K562 (cell line): ENCODE measurements around the gene AANAT. TPM values are rescaled to one million over a fixed set of nuclear protein-coding genes. Genes with fewer than 3 reads are reported as not detected.

Experiments
- FIP1L1 ChIP-seq: fragments of 200-400 bp; formaldehyde crosslinking; IDR thresholded peaks from 2 replicates; pipeline ENCODE4 v1.6.1; 2018; ENCODE audit warnings: mild to moderate bottlenecking, low read depth, low read length; ENCODE audit not compliant: poor library complexity, severe bottlenecking
- FOXK2 ChIP-seq, 2 experiments: fragments of 450-650 bp; IDR thresholded peaks in 1 of 2; conservative IDR thresholded peaks in 1 of 2; 2 replicates each; pipeline ENCODE4 v1.6.1; 2016; ENCODE audit warnings: low read depth in 2 of 2, mild to moderate bottlenecking in 1 of 2
- GABPA ChIP-seq: fragments of 200-800 bp; sonication (Bioruptor generic); conservative IDR thresholded peaks from 2 replicates; pipeline ENCODE4 v1.6.1; 2016; ENCODE audit warnings: low read depth, missing genetic modification characterization, missing compliant biosample characterization
- HMGN3 ChIP-seq: IDR thresholded peaks from 2 replicates; pipeline ENCODE4 v1.6.1; 2011; ENCODE audit warnings: borderline replicate concordance, low read depth, mild to moderate bottlenecking, mixed read lengths, low read length; ENCODE audit not compliant: insufficient read length; ENCODE audit errors: extremely low read depth
- LARP7 ChIP-seq: fragments of 450-650 bp; IDR thresholded peaks from 2 replicates; pipeline ENCODE4 v1.6.1; 2016
- NUFIP1 ChIP-seq: fragments of 450-650 bp; IDR thresholded peaks from 2 replicates; pipeline ENCODE4 v1.6.1; 2018; ENCODE audit not compliant: partially characterized antibody
- PCBP1 ChIP-seq: fragments of 200-400 bp; formaldehyde crosslinking; IDR thresholded peaks from 2 replicates; pipeline ENCODE4 v1.6.1; 2018; ENCODE audit warnings: mild to moderate bottlenecking, low read depth, low read length; ENCODE audit not compliant: poor library complexity, severe bottlenecking
- POLR2A ChIP-seq: fragments of 450-650 bp; conservative IDR thresholded peaks from 2 replicates; pipeline ENCODE4 v1.6.1; 2016
- RBM15 ChIP-seq: fragments of 200-400 bp; formaldehyde crosslinking; IDR thresholded peaks from 2 replicates; pipeline ENCODE4 v1.6.1; 2018; ENCODE audit warnings: mild to moderate bottlenecking, low read length, moderate library complexity; ENCODE audit not compliant: insufficient read depth
- SAFB2 ChIP-seq: fragments of 200-400 bp; formaldehyde crosslinking; IDR thresholded peaks from 2 replicates; pipeline ENCODE4 v1.6.1; 2018; ENCODE audit warnings: borderline replicate concordance, low read length, low read depth, moderate library complexity; ENCODE audit not compliant: severe bottlenecking
- TBP ChIP-seq: optimal IDR thresholded peaks from 2 replicates; pipeline ENCODE3; 2011; ENCODE audit warnings: low read depth, low read length, improper control_type of control experiment
- TCF7L2 ChIP-seq: fragments of 150-350 bp; IDR thresholded peaks from 2 replicates; pipeline ENCODE4 v1.6.1; 2016; ENCODE audit warnings: low read depth, mild to moderate bottlenecking, low read length, moderate library complexity
- YBX1 ChIP-seq: fragments of 450-650 bp; IDR thresholded peaks from 2 replicates; pipeline ENCODE4 v1.7.1; 2016; ENCODE audit warnings: mild to moderate bottlenecking
- ZC3H4 ChIP-seq: sonication (generic); formaldehyde crosslinking; IDR thresholded peaks from 2 replicates; pipeline ENCODE4 v1.9.0; 2021; ENCODE audit warnings: missing genetic modification reagents, borderline replicate concordance
- ZC3H8 ChIP-seq: fragments of 450-650 bp; IDR thresholded peaks from 2 replicates; pipeline ENCODE4 v1.6.1; 2017
- polyA plus RNA-seq, 8 experiments: library from polyadenylated mRNA; depleted of rRNA in 4 of 8; stranded (reverse) in 5 of 8; unstranded in 3 of 8; fragments of >200 nt; fragmentation: Nextera tagmentation in 2 of 8; fragmentation: Illumina TruSeq in 1 of 8; extraction: Ambion mirVana in 2 of 8; extraction: Trizol in 1 of 8; gene quantifications; 2 replicates each; pipeline versions ENCODE4 v1.2.1 to v1.2.3, GENCODE V29; 2011 to 2014; ENCODE audit warnings: inconsistent platforms in 1 of 8, missing spikeins in 1 of 8
- total RNA-seq, 7 experiments: library from RNA; depleted of rRNA in 6 of 7; stranded (reverse); fragments of >200 nt in 6 of 7; fragmentation: Illumina TruSeq in 2 of 7; extraction: Trizol in 2 of 7; gene quantifications; 2 replicates each; pipeline versions ENCODE4 v1.2.1 to v1.2.3, GENCODE V29; 2011 to 2021; ENCODE audit warnings: low replicate concordance in 1 of 7
- TF ChIP-seq, protein P1 (sequence below), 2 experiments: fragments of 450-650 bp; formaldehyde crosslinking in 1 of 2; IDR thresholded peaks; 2 replicates each; pipeline versions ENCODE4 v1.4.0 to v1.6.1; 2014 to 2020; ENCODE audit warnings: mild to moderate bottlenecking in 2 of 2, borderline replicate concordance in 1 of 2, low read depth in 1 of 2
- TF ChIP-seq, protein P2 (sequence below): sonication (generic); formaldehyde crosslinking; IDR thresholded peaks from 2 replicates; pipeline ENCODE4 v1.8.0; 2022; ENCODE audit warnings: missing genetic modification reagents, mild to moderate bottlenecking, moderate library complexity, borderline replicate concordance
- TF ChIP-seq, protein P3 (sequence below): sonication (generic); formaldehyde crosslinking; IDR thresholded peaks from 2 replicates; pipeline ENCODE4 v1.8.1; 2022; ENCODE audit warnings: missing genetic modification reagents

The AANAT gene
- total and polyA plus RNA-seq, 9 of the 15 experiments (the other 6 are each of a cell fraction or from before 2014, with no cell fraction given) = not detected

DNA sequence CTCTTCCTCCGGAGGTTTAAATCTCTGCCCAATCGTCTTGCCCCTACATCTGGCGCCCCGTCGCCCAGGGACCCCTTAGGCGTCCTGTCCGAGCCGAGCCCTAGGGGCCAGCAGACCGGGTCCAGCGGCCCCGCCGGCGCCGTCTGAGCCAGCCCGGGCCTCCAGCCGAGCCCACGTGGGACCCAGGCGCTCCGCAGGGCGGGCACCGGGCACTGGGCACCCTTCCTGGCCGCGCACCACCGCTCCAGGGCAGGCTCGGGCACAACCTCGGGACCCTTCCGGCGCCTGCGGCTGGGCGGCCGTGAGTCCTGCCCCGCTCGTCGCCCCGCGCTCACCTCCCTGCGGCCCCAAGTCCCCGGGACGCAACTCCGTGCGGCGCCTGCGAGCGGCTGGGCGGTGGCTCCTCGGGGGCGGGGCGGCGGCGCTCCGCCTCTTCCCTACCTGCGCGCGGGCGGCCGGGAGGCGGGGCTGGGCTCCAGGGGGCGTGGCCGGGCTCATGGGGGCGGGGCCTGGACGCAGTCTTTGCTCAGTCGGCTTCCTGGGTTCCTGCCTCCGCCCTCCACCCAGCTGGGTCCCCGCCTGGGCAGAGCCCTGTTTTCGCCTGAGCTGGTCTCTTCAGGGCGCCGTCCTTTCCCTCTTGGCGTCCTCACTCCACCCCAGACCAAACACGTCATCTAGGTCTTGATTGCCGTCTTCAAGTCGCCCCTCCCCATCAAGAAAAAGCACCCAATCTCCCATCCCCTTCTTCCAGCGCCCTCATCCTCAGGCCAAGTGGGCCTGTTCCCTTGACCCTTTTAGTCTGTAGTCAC, 33.8 kb downstream of the AANAT start, which contains the start of gene RHBDF2 (continued):
- TF ChIP-seq ZC3H8 = no peak
- no peak for TF ChIP-seq LARP7
- TF ChIP-seq, protein P1, sequence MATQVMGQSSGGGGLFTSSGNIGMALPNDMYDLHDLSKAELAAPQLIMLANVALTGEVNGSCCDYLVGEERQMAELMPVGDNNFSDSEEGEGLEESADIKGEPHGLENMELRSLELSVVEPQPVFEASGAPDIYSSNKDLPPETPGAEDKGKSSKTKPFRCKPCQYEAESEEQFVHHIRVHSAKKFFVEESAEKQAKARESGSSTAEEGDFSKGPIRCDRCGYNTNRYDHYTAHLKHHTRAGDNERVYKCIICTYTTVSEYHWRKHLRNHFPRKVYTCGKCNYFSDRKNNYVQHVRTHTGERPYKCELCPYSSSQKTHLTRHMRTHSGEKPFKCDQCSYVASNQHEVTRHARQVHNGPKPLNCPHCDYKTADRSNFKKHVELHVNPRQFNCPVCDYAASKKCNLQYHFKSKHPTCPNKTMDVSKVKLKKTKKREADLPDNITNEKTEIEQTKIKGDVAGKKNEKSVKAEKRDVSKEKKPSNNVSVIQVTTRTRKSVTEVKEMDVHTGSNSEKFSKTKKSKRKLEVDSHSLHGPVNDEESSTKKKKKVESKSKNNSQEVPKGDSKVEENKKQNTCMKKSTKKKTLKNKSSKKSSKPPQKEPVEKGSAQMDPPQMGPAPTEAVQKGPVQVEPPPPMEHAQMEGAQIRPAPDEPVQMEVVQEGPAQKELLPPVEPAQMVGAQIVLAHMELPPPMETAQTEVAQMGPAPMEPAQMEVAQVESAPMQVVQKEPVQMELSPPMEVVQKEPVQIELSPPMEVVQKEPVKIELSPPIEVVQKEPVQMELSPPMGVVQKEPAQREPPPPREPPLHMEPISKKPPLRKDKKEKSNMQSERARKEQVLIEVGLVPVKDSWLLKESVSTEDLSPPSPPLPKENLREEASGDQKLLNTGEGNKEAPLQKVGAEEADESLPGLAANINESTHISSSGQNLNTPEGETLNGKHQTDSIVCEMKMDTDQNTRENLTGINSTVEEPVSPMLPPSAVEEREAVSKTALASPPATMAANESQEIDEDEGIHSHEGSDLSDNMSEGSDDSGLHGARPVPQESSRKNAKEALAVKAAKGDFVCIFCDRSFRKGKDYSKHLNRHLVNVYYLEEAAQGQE (IDR thresholded peaks at IDR 0.05; ENCODE audit: borderline replicate concordance) = no peak
- TF ChIP-seq, protein P1 (CRISPR knock-in tag; IDR thresholded peaks at IDR 0.05; ENCODE audit: low read depth) = no peak
- TF ChIP-seq RBM15 = no peak
- TF ChIP-seq YBX1 = no peak
- no peak for TF ChIP-seq FOXK2 (conservative IDR thresholded peaks at IDR 0.05 in 1 of 2, IDR thresholded peaks at IDR 0.05 in 1 of 2; ENCODE audit: low read depth in 2 of 2)
- no peak for TF ChIP-seq GABPA
- no peak for TF ChIP-seq SAFB2
- TF ChIP-seq ZC3H4 (CRISPR knock-in tag) = 0 out of 2 replicates have a peak, but pooled peaks have one; percentile 29
- TF ChIP-seq, protein P2, sequence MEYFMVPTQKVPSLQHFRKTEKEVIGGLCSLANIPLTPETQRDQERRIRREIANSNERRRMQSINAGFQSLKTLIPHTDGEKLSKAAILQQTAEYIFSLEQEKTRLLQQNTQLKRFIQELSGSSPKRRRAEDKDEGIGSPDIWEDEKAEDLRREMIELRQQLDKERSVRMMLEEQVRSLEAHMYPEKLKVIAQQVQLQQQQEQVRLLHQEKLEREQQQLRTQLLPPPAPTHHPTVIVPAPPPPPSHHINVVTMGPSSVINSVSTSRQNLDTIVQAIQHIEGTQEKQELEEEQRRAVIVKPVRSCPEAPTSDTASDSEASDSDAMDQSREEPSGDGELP (CRISPR knock-in tag) = peak; percentile 84
- TF ChIP-seq FIP1L1 = peak; percentile 36
- no peak for TF ChIP-seq PCBP1
- peak; percentile 75 for TF ChIP-seq HMGN3
- TF ChIP-seq TCF7L2 = no peak
- no peak for TF ChIP-seq NUFIP1
- peak; percentile 56 for TF ChIP-seq POLR2A
- TF ChIP-seq TBP = peak; percentile 43
- TF ChIP-seq, protein P3, sequence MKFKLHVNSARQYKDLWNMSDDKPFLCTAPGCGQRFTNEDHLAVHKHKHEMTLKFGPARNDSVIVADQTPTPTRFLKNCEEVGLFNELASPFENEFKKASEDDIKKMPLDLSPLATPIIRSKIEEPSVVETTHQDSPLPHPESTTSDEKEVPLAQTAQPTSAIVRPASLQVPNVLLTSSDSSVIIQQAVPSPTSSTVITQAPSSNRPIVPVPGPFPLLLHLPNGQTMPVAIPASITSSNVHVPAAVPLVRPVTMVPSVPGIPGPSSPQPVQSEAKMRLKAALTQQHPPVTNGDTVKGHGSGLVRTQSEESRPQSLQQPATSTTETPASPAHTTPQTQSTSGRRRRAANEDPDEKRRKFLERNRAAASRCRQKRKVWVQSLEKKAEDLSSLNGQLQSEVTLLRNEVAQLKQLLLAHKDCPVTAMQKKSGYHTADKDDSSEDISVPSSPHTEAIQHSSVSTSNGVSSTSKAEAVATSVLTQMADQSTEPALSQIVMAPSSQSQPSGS = no peak
